Astrocyte (in vitro differentiated cells and primary cell): ENCODE results near the gene ROGDI. TPM values are rescaled to one million over a fixed set of nuclear protein-coding genes. Genes with fewer than 3 reads are reported as not detected.

Experiments used
- DNase-seq: peaks from one replicate; pipeline ENCODE4 v3.0.0-alpha.2; 2010; ENCODE audit warnings: low read depth
- FAIRE-seq: peaks from 2 replicates; lab custom pipeline; 2011; peaks lifted over from hg19 to GRCh38; lab: Jason Lieb, UNC
- H2AFZ ChIP-seq: 2 replicates; pipeline ENCODE4 v1.6.0; 2012; ENCODE audit warnings: low read depth, low read length, inconsistent platforms
- H3K27ac ChIP-seq: 2 replicates; pipeline ENCODE4 v1.5.1; 2011; ENCODE audit warnings: low read depth, low read length, inconsistent platforms
- H3K27me3 ChIP-seq: 2 replicates; pipeline ENCODE4 v1.6.0; 2011; ENCODE audit warnings: low read length, inconsistent platforms; ENCODE audit not compliant: insufficient read depth
- H3K36me3 ChIP-seq: 2 replicates; pipeline ENCODE4 v1.5.1; 2011; ENCODE audit warnings: low read length, inconsistent platforms; ENCODE audit not compliant: insufficient read depth
- H3K4me1 ChIP-seq: 2 replicates; pipeline ENCODE4 v1.5.1; 2011; ENCODE audit warnings: low read length, inconsistent platforms; ENCODE audit not compliant: insufficient read depth
- H3K4me2 ChIP-seq: 2 replicates; pipeline ENCODE4 v1.6.0; 2012; ENCODE audit warnings: low read length, inconsistent platforms
- H3K4me3 ChIP-seq: 2 replicates; pipeline ENCODE4 v1.5.1; 2011; ENCODE audit warnings: low read depth, mild to moderate bottlenecking, low read length, inconsistent platforms; ENCODE audit not compliant: insufficient read depth
- H3K79me2 ChIP-seq: 2 replicates; pipeline ENCODE4 v1.6.0; 2012; ENCODE audit warnings: mild to moderate bottlenecking, low read length, inconsistent platforms; ENCODE audit not compliant: insufficient read depth
- H3K9ac ChIP-seq: 2 replicates; pipeline ENCODE4 v1.6.0; 2012; ENCODE audit warnings: mild to moderate bottlenecking, low read length, inconsistent platforms
- H3K9me3 ChIP-seq: 2 replicates; pipeline ENCODE4 v1.5.1; 2012; ENCODE audit warnings: low read depth, mild to moderate bottlenecking, low read length, inconsistent platforms; ENCODE audit not compliant: insufficient read depth
- H4K20me1 ChIP-seq: 2 replicates; pipeline ENCODE4 v1.6.0; 2012; ENCODE audit warnings: low read length, inconsistent platforms; ENCODE audit not compliant: insufficient read depth
- H3K27ac Mint-ChIP-seq: one replicate; pipeline ENCODE4 v1.8.0; 2021; ENCODE audit warnings: mild to moderate bottlenecking, mixed read lengths; ENCODE audit not compliant: unreplicated experiment
- H3K27me3 Mint-ChIP-seq: one replicate; pipeline ENCODE4 v1.8.0; 2021; ENCODE audit warnings: low read depth, mixed read lengths; ENCODE audit not compliant: unreplicated experiment
- H3K36me3 Mint-ChIP-seq: one replicate; pipeline ENCODE4 v1.8.0; 2021; ENCODE audit warnings: low read depth, mixed read lengths; ENCODE audit not compliant: unreplicated experiment
- H3K4me1 Mint-ChIP-seq: one replicate; pipeline ENCODE4 v1.8.0; 2021; ENCODE audit warnings: low read depth, mixed read lengths; ENCODE audit not compliant: unreplicated experiment
- H3K4me3 Mint-ChIP-seq: one replicate; pipeline ENCODE4 v1.8.0; 2021; ENCODE audit warnings: mild to moderate bottlenecking, moderate library complexity, mixed read lengths; ENCODE audit not compliant: unreplicated experiment
- H3K9me3 Mint-ChIP-seq: one replicate; pipeline ENCODE4 v1.8.0; 2021; ENCODE audit warnings: mild to moderate bottlenecking, mixed read lengths; ENCODE audit not compliant: unreplicated experiment
- EZH2 ChIP-seq: IDR thresholded peaks from 2 replicates; pipeline ENCODE4 v1.6.1; 2012; ENCODE audit warnings: mild to moderate bottlenecking, low read length, inconsistent platforms; ENCODE audit not compliant: insufficient read depth
- total RNA-seq: library from RNA; stranded (reverse); gene quantifications from 2 replicates; pipeline ENCODE4 v1.2.1, GENCODE V29; 2021
- TF ChIP-seq, protein P1 (sequence below): IDR thresholded peaks from 2 replicates; pipeline ENCODE4 v1.5.1; 2011; ENCODE audit warnings: low read depth, mild to moderate bottlenecking, inconsistent platforms, low read length, moderate library complexity; ENCODE audit not compliant: insufficient read depth

ROGDI gene
- total RNA-seq, 1 donor from 2014 or later: 33.6 TPM

DNA sequence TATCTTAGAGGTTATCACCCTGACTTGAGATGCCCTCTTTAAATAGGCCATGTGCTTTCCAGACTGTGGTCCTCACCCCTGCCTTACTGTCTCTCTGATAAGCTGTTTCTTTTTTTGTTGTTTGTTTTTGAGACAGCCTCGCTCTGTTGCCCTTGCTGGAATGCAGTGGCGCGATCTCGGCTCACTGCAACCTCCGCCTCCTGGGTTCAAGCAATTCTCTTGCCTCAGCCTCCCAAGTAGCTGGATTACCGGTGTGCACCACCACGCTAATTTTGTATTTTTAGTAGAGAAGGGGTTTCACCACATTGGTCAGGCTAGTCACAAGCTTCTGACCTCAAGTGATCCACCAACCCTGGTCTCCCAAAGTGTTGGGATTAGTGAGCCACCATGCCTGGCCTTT, 13.5 kb downstream of the ROGDI start:
- no peaks in the 10 kb centered on the region for H3K4me1 Mint-ChIP-seq
- H3K27ac Mint-ChIP-seq: no peak overlapping the region
- no peaks in the 10 kb centered on the region for H3K79me2 ChIP-seq
- H3K4me1 ChIP-seq: no peaks in the 10 kb centered on the region
- no peaks in the 10 kb centered on the region for H3K27me3 ChIP-seq
- H3K36me3 ChIP-seq: no peaks in the 10 kb centered on the region
- H3K4me3 Mint-ChIP-seq: no peak overlapping the region
- H3K9ac ChIP-seq: no peak overlapping the region
- H3K9me3 Mint-ChIP-seq: peaks cover 5% of the 10 kb centered on the region
- no peak overlapping the region for H3K4me3 ChIP-seq
- no peaks in the 10 kb centered on the region for H3K9me3 ChIP-seq
- H4K20me1 ChIP-seq: no peaks in the 10 kb centered on the region
- TF ChIP-seq EZH2: no peak
- TF ChIP-seq, protein P1, sequence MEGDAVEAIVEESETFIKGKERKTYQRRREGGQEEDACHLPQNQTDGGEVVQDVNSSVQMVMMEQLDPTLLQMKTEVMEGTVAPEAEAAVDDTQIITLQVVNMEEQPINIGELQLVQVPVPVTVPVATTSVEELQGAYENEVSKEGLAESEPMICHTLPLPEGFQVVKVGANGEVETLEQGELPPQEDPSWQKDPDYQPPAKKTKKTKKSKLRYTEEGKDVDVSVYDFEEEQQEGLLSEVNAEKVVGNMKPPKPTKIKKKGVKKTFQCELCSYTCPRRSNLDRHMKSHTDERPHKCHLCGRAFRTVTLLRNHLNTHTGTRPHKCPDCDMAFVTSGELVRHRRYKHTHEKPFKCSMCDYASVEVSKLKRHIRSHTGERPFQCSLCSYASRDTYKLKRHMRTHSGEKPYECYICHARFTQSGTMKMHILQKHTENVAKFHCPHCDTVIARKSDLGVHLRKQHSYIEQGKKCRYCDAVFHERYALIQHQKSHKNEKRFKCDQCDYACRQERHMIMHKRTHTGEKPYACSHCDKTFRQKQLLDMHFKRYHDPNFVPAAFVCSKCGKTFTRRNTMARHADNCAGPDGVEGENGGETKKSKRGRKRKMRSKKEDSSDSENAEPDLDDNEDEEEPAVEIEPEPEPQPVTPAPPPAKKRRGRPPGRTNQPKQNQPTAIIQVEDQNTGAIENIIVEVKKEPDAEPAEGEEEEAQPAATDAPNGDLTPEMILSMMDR: no peak
- no peak overlapping the region for H2AFZ ChIP-seq
- peaks cover 9% of the 10 kb centered on the region for H3K27me3 Mint-ChIP-seq
- peaks cover 7% of the 10 kb centered on the region for H3K36me3 Mint-ChIP-seq
- no peak overlapping the region for H3K4me2 ChIP-seq
- DNase-seq (no peak), FAIRE-seq (no peak)
- H3K27ac ChIP-seq: no peak overlapping the region

GRCh38 chr16:4788489-4788889, 13.9 kb downstream of the ROGDI start:
- FAIRE-seq: no peak
- no peak overlapping the region for H3K27ac Mint-ChIP-seq
- H3K27ac ChIP-seq: no peak overlapping the region

More at GRCh38 chr16:4788489-4788889, 13.9 kb downstream of the ROGDI start:
- no peaks in the 10 kb centered on the region for H3K4me1 ChIP-seq
- DNase-seq: no peak
- no peak overlapping the region for H3K4me3 Mint-ChIP-seq
- H3K9ac ChIP-seq: no peak overlapping the region
- H3K4me3 ChIP-seq: no peak overlapping the region
- no peaks in the 10 kb centered on the region for H3K36me3 ChIP-seq
- H3K79me2 ChIP-seq: no peaks in the 10 kb centered on the region
- peaks cover 7% of the 10 kb centered on the region for H3K36me3 Mint-ChIP-seq
- TF ChIP-seq, protein P1: no peak
- no peak for TF ChIP-seq EZH2
- peaks cover 5% of the 10 kb centered on the region for H3K9me3 Mint-ChIP-seq
- H3K27me3 ChIP-seq: no peaks in the 10 kb centered on the region
- H3K4me2 ChIP-seq: no peak overlapping the region
- no peaks in the 10 kb centered on the region for H3K4me1 Mint-ChIP-seq
- no peaks in the 10 kb centered on the region for H3K9me3 ChIP-seq
- peaks cover 9% of the 10 kb centered on the region for H3K27me3 Mint-ChIP-seq
- H4K20me1 ChIP-seq: no peaks in the 10 kb centered on the region
- H2AFZ ChIP-seq: no peak overlapping the region
